ENCODE data around the gene MERTK. TPM values are rescaled to one million over a fixed set of nuclear protein-coding genes. Genes with fewer than 3 reads are reported as not detected.

The MERTK gene
- total and polyA plus RNA-seq, 2 of the 13 experiments (the other 11 are each of a cell fraction or from before 2014, with no cell fraction given): 37.3 to 44.7 TPM

GRCh38 chr2:111995148-111995547, 96.7 kb downstream of the MERTK start (continued):
- no peak for TF ChIP-seq ZNF770 (CRISPR knock-in tag; IDR thresholded peaks at IDR 0.05)
- no peak for TF ChIP-seq FOXM1 (CRISPR knock-in tag; IDR thresholded peaks at IDR 0.05)
- no peak for TF ChIP-seq E2F1 (CRISPR knock-in tag; IDR thresholded peaks at IDR 0.05)
- TF ChIP-seq BCL3 (CRISPR knock-in tag; IDR thresholded peaks at IDR 0.05): no peak
- no peak for TF ChIP-seq ZBTB3 (CRISPR knock-in tag; IDR thresholded peaks at IDR 0.05; ENCODE audit: borderline replicate concordance, low read depth)
- no peak for TF ChIP-seq ZNF292 (CRISPR knock-in tag; IDR thresholded peaks at IDR 0.05; ENCODE audit: borderline replicate concordance, low read depth)
- TF ChIP-seq ZNF142 (CRISPR knock-in tag; IDR thresholded peaks at IDR 0.05): no peak
- no peak for TF ChIP-seq SMAD3 (CRISPR knock-in tag; IDR thresholded peaks at IDR 0.05)
- TF ChIP-seq ZNF224 (CRISPR knock-in tag; IDR thresholded peaks at IDR 0.05): no peak
- TF ChIP-seq ZBTB34 (CRISPR knock-in tag; IDR thresholded peaks at IDR 0.05): peak; percentile 75; the same call in 1 of the 2 replicates
- peak; percentile 77; the same call in 1 of the 2 replicates for TF ChIP-seq GATAD2A (CRISPR knock-in tag; IDR thresholded peaks at IDR 0.05)
- no peak for TF ChIP-seq PAX8 (CRISPR knock-in tag; IDR thresholded peaks at IDR 0.05; ENCODE audit: borderline replicate concordance)
- no peak; the same call in 1 of the 2 replicates for TF ChIP-seq ZMYM2 (CRISPR knock-in tag; IDR thresholded peaks at IDR 0.05)
- TF ChIP-seq TSC22D2 (CRISPR knock-in tag; IDR thresholded peaks at IDR 0.05; ENCODE audit: borderline replicate concordance): no peak
